Measurements from ENCODE around the gene IL17REL.

GRCh38 chr22:49946612-49947295 is 65.8 kb downstream of the IL17REL start:
- TF ChIP-seq GATA2 (IDR thresholded peaks at IDR 0.05; ENCODE audit: low read depth, low read length), result no peak
- no peak for TF ChIP-seq GATA3 (IDR thresholded peaks at IDR 0.05; ENCODE audit: low read depth, low read length)

All from SH-SY5Y (cell line).